ENCODE results near the gene MAPKAPK2.

GRCh38 chr1:206737729-206738201 lies 53.1 kb downstream of the MAPKAPK2 start:
- TF ChIP-seq CTCF (IDR thresholded peaks at IDR 0.05) (no peak), MAX (IDR thresholded peaks at IDR 0.05; ENCODE audit: low read depth) (no peak), REST (IDR thresholded peaks at IDR 0.05; ENCODE audit: low read depth, low read length) (no peak), RFX5 (IDR thresholded peaks at IDR 0.05; ENCODE audit: low read length) (no peak), RCOR1 (IDR thresholded peaks at IDR 0.05; ENCODE audit: low read length) (no peak), TAF1 (IDR thresholded peaks at IDR 0.05; ENCODE audit: borderline replicate concordance, low read depth, low read length) (no peak), GABPA (IDR thresholded peaks at IDR 0.05; ENCODE audit: low read depth) (no peak)

Measured in SK-N-SH (cell line).